Thoracic aorta (tissue), 2 donors: ENCODE results near the gene TMEM97. TPM values are rescaled to one million over a fixed set of nuclear protein-coding genes. Genes with fewer than 3 reads are reported as not detected.

ENCODE experiments used
- ATAC-seq: fragments of 150-250 bp; one replicate; pipeline ENCODE4 v1.8.0; 2017; ENCODE audit warnings: low read depth; ENCODE audit not compliant: insufficient number of reproducible peaks, low FRiP score
- DNase-seq: peaks from one replicate; pipeline ENCODE4 v3.0.0-alpha.2; 2020; ENCODE audit warnings: low spot score
- H3K27ac ChIP-seq, 2 donors: fragments of 200-600 bp; sonication (generic); 1 replicate in 1 of 2; 2 replicates in 1 of 2; pipeline ENCODE4 v1.5.1; 2016; ENCODE audit warnings: mild to moderate bottlenecking in 2 of 2, moderate library complexity in 2 of 2
- H3K27me3 ChIP-seq: fragments of 200-600 bp; sonication (generic); replicated peaks from 2 replicates; pipeline ENCODE4 v1.6.0; 2016; ENCODE audit warnings: mild to moderate bottlenecking; ENCODE audit not compliant: insufficient read depth
- H3K36me3 ChIP-seq: fragments of 200-600 bp; sonication (generic); one replicate; pipeline ENCODE4 v1.5.1; 2016
- H3K4me1 ChIP-seq, 2 donors: fragments of 200-600 bp; sonication (generic); 1 replicate in 1 of 2; 2 replicates in 1 of 2; pipeline versions ENCODE4 v1.5.1 to v1.6.0; 2016; ENCODE audit warnings: low read depth in 2 of 2, mild to moderate bottlenecking in 1 of 2; ENCODE audit not compliant: control insufficient read depth in 1 of 2
- H3K4me3 ChIP-seq: fragments of 200-600 bp; sonication (generic); 2 replicates; pipeline ENCODE4 v1.5.1; 2016; ENCODE audit warnings: mild to moderate bottlenecking
- H3K9me3 ChIP-seq: fragments of 200-600 bp; sonication (generic); 2 replicates; pipeline ENCODE4 v1.5.1; 2016
- total RNA-seq, 2 donors: library from RNA; depleted of rRNA; stranded (reverse); fragments of >200 nt; gene quantifications; one replicate each; pipeline versions ENCODE4 v1.1.0 to v1.2.3, GENCODE V29; 2016
- TF ChIP-seq, protein P1 (sequence below): fragments of 200-600 bp; sonication (generic); IDR thresholded peaks from one replicate; pipeline ENCODE4 v1.5.1; 2019; ENCODE audit warnings: antibody characterized with exemption

TMEM97 gene
- total RNA-seq, 2 donors from 2014 or later = 1.1 to 5.9 TPM

GRCh38 chr17:28371245-28372202, 52.5 kb downstream of the TMEM97 start, which contains the start of gene SARM1:
Gene SARM1, plus strand, starts transcription at chr17:28371694. Its CDS starts 339 bp downstream, at chr17:28372033.
- TF ChIP-seq, protein P1, sequence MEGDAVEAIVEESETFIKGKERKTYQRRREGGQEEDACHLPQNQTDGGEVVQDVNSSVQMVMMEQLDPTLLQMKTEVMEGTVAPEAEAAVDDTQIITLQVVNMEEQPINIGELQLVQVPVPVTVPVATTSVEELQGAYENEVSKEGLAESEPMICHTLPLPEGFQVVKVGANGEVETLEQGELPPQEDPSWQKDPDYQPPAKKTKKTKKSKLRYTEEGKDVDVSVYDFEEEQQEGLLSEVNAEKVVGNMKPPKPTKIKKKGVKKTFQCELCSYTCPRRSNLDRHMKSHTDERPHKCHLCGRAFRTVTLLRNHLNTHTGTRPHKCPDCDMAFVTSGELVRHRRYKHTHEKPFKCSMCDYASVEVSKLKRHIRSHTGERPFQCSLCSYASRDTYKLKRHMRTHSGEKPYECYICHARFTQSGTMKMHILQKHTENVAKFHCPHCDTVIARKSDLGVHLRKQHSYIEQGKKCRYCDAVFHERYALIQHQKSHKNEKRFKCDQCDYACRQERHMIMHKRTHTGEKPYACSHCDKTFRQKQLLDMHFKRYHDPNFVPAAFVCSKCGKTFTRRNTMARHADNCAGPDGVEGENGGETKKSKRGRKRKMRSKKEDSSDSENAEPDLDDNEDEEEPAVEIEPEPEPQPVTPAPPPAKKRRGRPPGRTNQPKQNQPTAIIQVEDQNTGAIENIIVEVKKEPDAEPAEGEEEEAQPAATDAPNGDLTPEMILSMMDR = no peak
- no peaks in the 10 kb centered on the region for H3K27me3 ChIP-seq
- ATAC-seq = peak; percentile 60
- no peaks in the 10 kb centered on the region for H3K36me3 ChIP-seq
- DNase-seq = peak; percentile 66
- peak within 1 kb of the TSS; percentile 73 for H3K4me3 ChIP-seq
- no peaks in the 10 kb centered on the region for H3K9me3 ChIP-seq
- H3K4me1 ChIP-seq = peaks cover 11 to 28% of the 10 kb centered on the region in 2 donors
- H3K27ac ChIP-seq = peak within 1 kb of the TSS; percentile 64 to 70

DNA sequence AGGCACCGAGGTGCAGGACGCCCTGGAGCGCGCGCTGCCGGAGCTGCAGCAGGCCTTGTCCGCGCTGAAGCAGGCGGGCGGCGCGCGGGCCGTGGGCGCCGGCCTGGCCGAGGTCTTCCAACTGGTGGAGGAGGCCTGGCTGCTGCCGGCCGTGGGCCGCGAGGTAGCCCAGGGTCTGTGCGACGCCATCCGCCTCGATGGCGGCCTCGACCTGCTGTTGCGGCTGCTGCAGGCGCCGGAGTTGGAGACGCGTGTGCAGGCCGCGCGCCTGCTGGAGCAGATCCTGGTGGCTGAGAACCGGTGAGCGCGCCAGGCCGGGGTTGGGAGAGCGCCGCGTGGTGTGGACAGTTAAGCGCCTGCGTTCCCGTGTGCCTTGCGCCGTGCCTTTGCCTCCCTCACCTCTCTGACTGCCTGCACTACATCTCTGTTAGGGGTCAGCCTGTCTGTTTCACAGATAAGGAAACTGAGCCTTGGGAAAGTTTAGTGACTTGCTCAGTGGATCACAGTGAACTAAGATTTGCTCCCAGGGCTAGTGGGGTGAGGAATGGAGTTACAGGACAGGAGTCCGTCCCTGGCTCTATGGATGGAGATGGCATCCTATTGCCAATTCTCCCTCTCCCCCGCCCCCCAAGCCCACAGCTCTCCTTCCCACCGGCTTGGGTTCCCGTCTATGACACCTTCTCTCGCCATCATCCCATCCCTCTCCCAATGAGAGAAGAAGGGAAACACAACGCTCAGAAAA, 53.4 kb downstream of the TMEM97 start:
- DNase-seq (no peak), ATAC-seq (no peak)
- H3K4me3 ChIP-seq = peak overlapping the region; percentile 73
- no peaks in the 10 kb centered on the region for H3K27me3 ChIP-seq
- no peaks in the 10 kb centered on the region for H3K36me3 ChIP-seq
- H3K27ac ChIP-seq = peak overlapping the region; percentile 64 to 70
- no peaks in the 10 kb centered on the region for H3K9me3 ChIP-seq
- peaks cover 11 to 28% of the 10 kb centered on the region in 2 donors for H3K4me1 ChIP-seq
- TF ChIP-seq, protein P1 = no peak

DNA sequence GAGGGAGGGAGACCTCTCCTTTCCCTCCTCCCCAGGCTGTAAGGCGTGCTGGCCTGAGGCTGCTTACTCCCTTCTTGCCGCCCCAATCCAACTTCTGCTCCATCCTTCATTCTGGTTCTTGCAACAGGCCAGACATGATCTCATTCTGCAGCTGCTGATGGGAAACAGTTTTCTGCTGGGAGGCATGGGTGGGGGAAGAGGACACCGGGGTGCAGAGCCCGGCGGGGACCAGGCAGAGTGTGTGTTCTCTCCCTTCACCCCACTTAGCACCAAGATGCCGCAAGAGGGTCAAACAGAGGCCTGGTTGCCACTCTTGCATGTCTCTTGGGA, 53.9 kb downstream of the TMEM97 start:
- peaks cover 11 to 28% of the 10 kb centered on the region in 2 donors for H3K4me1 ChIP-seq
- DNase-seq (no peak), ATAC-seq (no peak)
- TF ChIP-seq, protein P1 = no peak
- no peaks in the 10 kb centered on the region for H3K9me3 ChIP-seq
- peak overlapping the region; percentile 73 for H3K4me3 ChIP-seq
- no peak overlapping the region for H3K27ac ChIP-seq
- no peaks in the 10 kb centered on the region for H3K27me3 ChIP-seq
- no peaks in the 10 kb centered on the region for H3K36me3 ChIP-seq

Other genes with a start within 250 kb of the TMEM97 start
- gene IFT20, start 16.3 kb downstream of the TMEM97 start, total RNA-seq = 10 to 100 TPM; 37.4 to 38.4 TPM
- gene TNFAIP1, start 16.6 kb downstream of the TMEM97 start, total RNA-seq = 10 to 100 TPM; 43.3 to 66.1 TPM
- gene POLDIP2, start 38.3 kb downstream of the TMEM97 start, total RNA-seq = 10 to 100 TPM; 54.9 to 68.2 TPM
- gene SEBOX, start 46.0 kb downstream of the TMEM97 start, total RNA-seq = not detected
- gene VTN, start 51.1 kb downstream of the TMEM97 start, total RNA-seq = 1 to 10 TPM; 1.1 to 3.1 TPM
- 10 to 100 TPM; 19.5 to 24.1 TPM for gene SARM1, start 52.5 kb downstream of the TMEM97 start, total RNA-seq
- 10 to 100 TPM; 11.9 to 29.2 TPM for gene SLC46A1, start 87.0 kb downstream of the TMEM97 start, total RNA-seq
- not detected for gene SLC13A2, start 154.4 kb downstream of the TMEM97 start, total RNA-seq
- gene FOXN1, start 187.1 kb downstream of the TMEM97 start, total RNA-seq = not detected
- 10 to 100 TPM; 27.8 to 34.9 TPM for gene UNC119, start 233.4 kb downstream of the TMEM97 start, total RNA-seq